NCI-H2196 (cell line): Measurements from ENCODE around the gene INTS6.

Experiments
- DNase-seq: peaks from one replicate; lab custom pipeline; 2025; ENCODE audit not compliant: unreplicated experiment; lab: John Stamatoyannopoulos, UW

INTS6 gene

GRCh38 chr13:51452361-51453206 is at the start of gene INTS6:
INTS6 (minus strand) TSS chr13:51453036; CDS start chr13:51452525, 511 bp downstream.
- DNase-seq = peak; percentile 91

GRCh38 chr13:51502153-51502651 is 49.4 kb upstream of the INTS6 start:
- DNase-seq = no peak

- no peak for DNase-seq
These were observed 48.8 kb upstream of the INTS6 start for GRCh38 chr13:51501592-51502152.

- DNase-seq = no peak
These were observed 48.3 kb upstream of the INTS6 start for GRCh38 chr13:51501096-51501495.

GRCh38 chr13:51500687-51501086 is 47.9 kb upstream of the INTS6 start:
- DNase-seq = no peak

- DNase-seq = no peak
These were observed 47.0 kb upstream of the INTS6 start for GRCh38 chr13:51499841-51500240.

- no peak for DNase-seq
These were observed 42.5 kb upstream of the INTS6 start for GRCh38 chr13:51495316-51495715.

GRCh38 chr13:51494156-51494555 is 41.3 kb upstream of the INTS6 start:
- no peak for DNase-seq

- DNase-seq = no peak
These were observed 35.4 kb upstream of the INTS6 start for GRCh38 chr13:51488212-51488611.

- DNase-seq = no peak
These were observed 28.8 kb upstream of the INTS6 start for GRCh38 chr13:51481656-51482055.

- no peak for DNase-seq
These were observed 26.3 kb upstream of the INTS6 start for GRCh38 chr13:51479199-51479523.

- DNase-seq = no peak
These were observed 25.8 kb upstream of the INTS6 start for GRCh38 chr13:51478418-51479198.

- no peak for DNase-seq
These were observed 25.0 kb upstream of the INTS6 start for GRCh38 chr13:51477653-51478324.

GRCh38 chr13:51477149-51477548 is 24.3 kb upstream of the INTS6 start:
- no peak for DNase-seq

- DNase-seq = no peak
These were observed 23.1 kb upstream of the INTS6 start for GRCh38 chr13:51475727-51476501.

GRCh38 chr13:51469790-51470189 is 17.0 kb upstream of the INTS6 start:
- no peak for DNase-seq

GRCh38 chr13:51467730-51468129 is 14.9 kb upstream of the INTS6 start:
- no peak for DNase-seq

GRCh38 chr13:51465124-51465523 is 12.3 kb upstream of the INTS6 start:
- no peak for DNase-seq

GRCh38 chr13:51457086-51457815 is 4.4 kb upstream of the INTS6 start:
- DNase-seq = no peak

- DNase-seq = no peak
These were observed 3.7 kb upstream of the INTS6 start for GRCh38 chr13:51456510-51456909.
